Activated T-helper 17 cell treated with anti-CD3 and anti-CD28 coated beads, Interleukin-2, amount 50 U/mL, for 72 hours (primary cell): ENCODE measurements around the gene DBNDD1. TPM values are rescaled to one million over a fixed set of nuclear protein-coding genes. Genes with fewer than 3 reads are reported as not detected.
"Not testable (repeated sequence)": the region's sequence is repeated elsewhere in the genome, so short reads cannot be mapped to it uniquely, and the experiment has no call there.

Experiments
- ATAC-seq: fragments of 150-1000 bp; cut with Tn5 transposase; replicated peaks from 2 replicates; pipeline ENCODE4 v1.10.0; 2021; ENCODE audit warnings: mild to moderate bottlenecking, moderate library complexity
- H3K27ac Mint-ChIP-seq: one replicate; pipeline ENCODE4 v1.8.0; 2022; ENCODE audit warnings: mixed read lengths
- H3K27me3 Mint-ChIP-seq: one replicate; pipeline ENCODE4 v1.8.0; 2022; ENCODE audit warnings: mixed read lengths
- H3K36me3 Mint-ChIP-seq: one replicate; pipeline ENCODE4 v1.8.0; 2022; ENCODE audit warnings: low read depth, mild to moderate bottlenecking, mixed read lengths
- H3K4me1 Mint-ChIP-seq: one replicate; pipeline ENCODE4 v1.8.0; 2022; ENCODE audit warnings: mixed read lengths
- H3K4me3 Mint-ChIP-seq: one replicate; pipeline ENCODE4 v1.8.0; 2022; ENCODE audit warnings: mild to moderate bottlenecking, mixed read lengths
- H3K9me3 Mint-ChIP-seq: one replicate; pipeline ENCODE4 v1.8.0; 2022; ENCODE audit warnings: mixed read lengths
- total RNA-seq, 2 donors: library from RNA; stranded (reverse); gene quantifications; one replicate each; pipeline ENCODE4 v1.2.3, GENCODE V29; 2022

DBNDD1 gene
- total RNA-seq, 2 donors from 2014 or later = 0.53 TPM; not detected in 1

DNA sequence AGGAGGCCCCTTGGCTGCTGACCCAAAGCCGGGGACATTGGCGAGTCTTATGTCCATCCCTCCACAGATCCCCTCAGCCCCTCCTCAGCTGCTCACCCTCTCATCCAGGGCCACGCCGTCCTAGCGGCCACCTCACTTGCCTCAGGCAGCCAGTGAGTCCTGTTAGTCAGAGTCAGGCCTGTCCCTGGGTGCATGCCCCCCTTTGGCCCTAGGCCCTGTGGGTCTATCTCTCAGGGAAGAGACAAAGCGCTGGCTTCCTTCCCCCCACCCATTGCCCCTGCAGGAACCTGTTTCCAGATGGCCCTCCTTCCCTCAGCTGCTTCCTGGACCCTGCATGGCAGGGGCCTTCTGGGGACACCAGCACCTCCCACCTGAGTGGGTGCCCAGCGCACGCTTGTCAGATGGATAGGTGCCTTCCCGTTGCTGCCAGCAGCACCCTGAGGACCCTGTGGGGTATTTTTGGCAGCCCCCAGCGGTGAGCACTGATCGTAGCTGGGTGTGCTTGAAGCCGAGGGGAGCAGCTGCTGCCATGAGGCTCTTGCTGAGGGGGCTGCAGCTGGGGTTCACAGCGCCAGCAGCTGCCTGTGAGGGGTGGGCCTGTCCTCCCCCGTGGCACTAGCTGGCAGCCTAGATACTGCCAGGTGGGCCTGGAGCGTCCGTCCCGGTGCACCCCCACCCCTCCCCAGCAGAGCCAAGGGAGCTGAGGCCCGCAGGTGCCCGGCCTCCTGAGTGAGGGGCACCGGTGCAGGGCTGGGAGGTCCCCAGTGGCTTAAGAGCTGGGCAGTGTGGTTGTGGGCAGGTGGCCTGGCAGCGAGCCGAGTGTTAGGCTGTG, 8.4 kb downstream of the DBNDD1 start:
- no peak overlapping the region for H3K4me3 Mint-ChIP-seq
- H3K4me1 Mint-ChIP-seq = peaks cover 5% of the 10 kb centered on the region
- H3K9me3 Mint-ChIP-seq = no peaks in the 10 kb centered on the region
- no peak overlapping the region for H3K27ac Mint-ChIP-seq
- H3K27me3 Mint-ChIP-seq = no peaks in the 10 kb centered on the region
- no peaks in the 10 kb centered on the region for H3K36me3 Mint-ChIP-seq
- ATAC-seq = no peak

DNA sequence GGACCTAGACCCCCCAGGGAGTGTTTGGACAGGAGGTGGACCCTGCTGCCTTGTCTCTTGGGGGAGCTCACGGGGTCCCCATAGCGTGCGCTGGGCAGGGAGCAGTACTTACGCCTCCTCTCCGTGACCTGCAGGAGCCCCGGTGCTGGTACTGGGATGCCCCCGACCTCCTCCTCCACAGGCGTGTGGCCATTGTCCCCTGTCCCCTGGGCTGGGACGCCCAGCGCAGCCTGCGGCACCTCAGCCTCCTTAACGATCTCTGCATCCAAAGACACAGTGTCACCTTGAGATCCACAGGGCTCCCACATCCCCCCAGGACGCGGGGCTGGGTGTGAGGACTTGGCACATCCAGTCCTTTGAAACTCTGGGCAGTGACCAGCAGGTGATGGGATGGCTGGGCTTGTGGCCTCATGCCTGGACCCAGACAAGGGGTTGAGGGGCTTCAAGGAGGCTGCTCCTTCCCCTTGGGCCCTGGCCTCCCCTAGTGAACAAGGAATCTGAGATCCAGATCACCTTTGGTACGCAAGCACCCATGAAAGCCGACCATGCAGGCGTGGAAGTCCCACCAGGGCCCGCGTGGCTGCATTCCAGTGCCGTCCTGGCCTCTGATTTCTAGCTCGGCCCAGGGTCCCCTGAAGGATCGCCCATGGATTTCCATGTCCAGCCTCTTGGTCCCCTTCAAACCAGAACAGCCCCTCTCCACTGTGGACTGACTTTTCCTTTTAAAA, 9.9 kb downstream of the DBNDD1 start:
- H3K4me3 Mint-ChIP-seq = peak overlapping the region; percentile 66
- H3K27ac Mint-ChIP-seq = peak overlapping the region; percentile 63
- peaks cover 5% of the 10 kb centered on the region for H3K4me1 Mint-ChIP-seq
- no peaks in the 10 kb centered on the region for H3K27me3 Mint-ChIP-seq
- ATAC-seq = peak; percentile 18
- H3K9me3 Mint-ChIP-seq = no peaks in the 10 kb centered on the region
- H3K36me3 Mint-ChIP-seq = no peaks in the 10 kb centered on the region

DNA sequence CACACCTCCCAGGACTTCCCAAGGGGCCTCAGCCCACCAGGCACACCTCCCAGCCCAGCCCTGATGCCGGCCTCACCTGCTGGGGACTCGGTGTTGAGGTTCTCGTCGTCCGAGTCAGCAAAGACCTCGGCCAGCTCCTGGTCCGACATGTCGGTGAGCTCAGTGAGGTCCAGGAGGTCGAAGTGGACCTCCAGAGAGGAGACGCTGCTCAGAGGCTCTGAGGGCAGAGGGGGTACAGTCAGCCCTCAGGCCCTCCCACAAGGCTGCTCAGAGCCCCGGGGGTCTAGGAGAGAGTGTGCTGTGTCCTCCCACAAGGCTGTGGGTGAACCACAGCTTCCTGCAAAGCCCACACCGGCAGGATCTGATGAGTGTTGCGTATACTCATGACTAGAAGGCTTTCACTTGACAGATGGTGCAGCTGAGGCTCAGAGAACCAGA, 10.5 kb downstream of the DBNDD1 start:
- ATAC-seq = peak; percentile 98
- Mint-ChIP-seq H3K9me3 (no peaks in the 10 kb centered on the region), H3K4me3 (peak overlapping the region; percentile 66), H3K4me1 (peaks cover 5% of the 10 kb centered on the region), H3K36me3 (no peaks in the 10 kb centered on the region), H3K27ac (peak overlapping the region; percentile 63), H3K27me3 (no peaks in the 10 kb centered on the region)

GRCh38 chr16:90007635-90008234, 11.5 kb downstream of the DBNDD1 start:
- H3K36me3 Mint-ChIP-seq, H3K9me3 Mint-ChIP-seq, H3K27ac Mint-ChIP-seq, ATAC-seq, H3K4me3 Mint-ChIP-seq, H3K4me1 Mint-ChIP-seq, H3K27me3 Mint-ChIP-seq: not testable (repeated sequence)

GRCh38 chr16:90007015-90007414, 12.2 kb downstream of the DBNDD1 start:
- H3K4me3 Mint-ChIP-seq = no peak overlapping the region
- no peak overlapping the region for H3K27ac Mint-ChIP-seq
- H3K36me3 Mint-ChIP-seq = no peaks in the 10 kb centered on the region
- H3K9me3 Mint-ChIP-seq = no peaks in the 10 kb centered on the region
- no peak for ATAC-seq
- H3K4me1 Mint-ChIP-seq = peaks cover 5% of the 10 kb centered on the region
- no peaks in the 10 kb centered on the region for H3K27me3 Mint-ChIP-seq

- Mint-ChIP-seq H3K36me3 (no peaks in the 10 kb centered on the region), H3K27ac (no peak overlapping the region), H3K27me3 (no peaks in the 10 kb centered on the region), H3K4me1 (peaks cover 5% of the 10 kb centered on the region), H3K4me3 (no peak overlapping the region), H3K9me3 (no peaks in the 10 kb centered on the region)
- ATAC-seq = no peak
Measured at GRCh38 chr16:90005956-90006663, 13.1 kb downstream of the DBNDD1 start.

- no peak for ATAC-seq
- Mint-ChIP-seq H3K9me3 (no peaks in the 10 kb centered on the region), H3K4me1 (peaks cover 5% of the 10 kb centered on the region), H3K27me3 (no peaks in the 10 kb centered on the region), H3K27ac (no peak overlapping the region), H3K36me3 (no peaks in the 10 kb centered on the region), H3K4me3 (no peak overlapping the region)
Measured at GRCh38 chr16:90004577-90004976, 14.7 kb downstream of the DBNDD1 start.

DNA sequence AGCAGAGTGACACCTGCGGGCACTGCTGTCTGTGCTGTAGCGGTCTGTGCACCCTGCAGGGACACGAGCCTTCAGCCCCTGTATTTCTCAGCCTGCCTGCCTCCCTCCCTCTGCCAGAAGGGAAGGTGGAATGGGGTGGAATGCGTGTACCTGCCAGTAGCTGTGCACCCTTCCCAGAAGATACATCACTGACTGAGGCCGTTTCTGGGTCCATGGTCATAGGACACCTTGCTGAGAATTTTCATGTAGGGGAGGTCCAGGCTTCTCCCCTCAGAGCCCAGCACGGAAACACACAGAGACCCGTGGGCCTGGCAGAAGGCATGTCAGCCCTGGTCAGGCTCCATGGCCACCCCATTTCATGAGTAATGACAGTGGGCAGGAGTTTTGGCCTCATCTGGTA, 16.5 kb downstream of the DBNDD1 start:
- Mint-ChIP-seq H3K36me3 (no peaks in the 10 kb centered on the region), H3K27me3 (no peaks in the 10 kb centered on the region), H3K4me3 (no peak overlapping the region), H3K9me3 (no peaks in the 10 kb centered on the region), H3K27ac (no peak overlapping the region), H3K4me1 (no peaks in the 10 kb centered on the region)
- no peak for ATAC-seq

- no peak for ATAC-seq
- H3K4me1 Mint-ChIP-seq = no peaks in the 10 kb centered on the region
- H3K4me3 Mint-ChIP-seq = no peak overlapping the region
- H3K9me3 Mint-ChIP-seq = no peaks in the 10 kb centered on the region
- no peak overlapping the region for H3K27ac Mint-ChIP-seq
- H3K27me3 Mint-ChIP-seq = no peaks in the 10 kb centered on the region
- peaks cover 4% of the 10 kb centered on the region for H3K36me3 Mint-ChIP-seq
Measured at GRCh38 chr16:90001761-90002503, 17.3 kb downstream of the DBNDD1 start.

GRCh38 chr16:90000733-90001427, 18.4 kb downstream of the DBNDD1 start:
- Mint-ChIP-seq H3K27ac (no peak overlapping the region), H3K4me1 (no peaks in the 10 kb centered on the region), H3K36me3 (peaks cover 13% of the 10 kb centered on the region), H3K4me3 (no peak overlapping the region), H3K27me3 (no peaks in the 10 kb centered on the region), H3K9me3 (no peaks in the 10 kb centered on the region)
- ATAC-seq = no peak

DNA sequence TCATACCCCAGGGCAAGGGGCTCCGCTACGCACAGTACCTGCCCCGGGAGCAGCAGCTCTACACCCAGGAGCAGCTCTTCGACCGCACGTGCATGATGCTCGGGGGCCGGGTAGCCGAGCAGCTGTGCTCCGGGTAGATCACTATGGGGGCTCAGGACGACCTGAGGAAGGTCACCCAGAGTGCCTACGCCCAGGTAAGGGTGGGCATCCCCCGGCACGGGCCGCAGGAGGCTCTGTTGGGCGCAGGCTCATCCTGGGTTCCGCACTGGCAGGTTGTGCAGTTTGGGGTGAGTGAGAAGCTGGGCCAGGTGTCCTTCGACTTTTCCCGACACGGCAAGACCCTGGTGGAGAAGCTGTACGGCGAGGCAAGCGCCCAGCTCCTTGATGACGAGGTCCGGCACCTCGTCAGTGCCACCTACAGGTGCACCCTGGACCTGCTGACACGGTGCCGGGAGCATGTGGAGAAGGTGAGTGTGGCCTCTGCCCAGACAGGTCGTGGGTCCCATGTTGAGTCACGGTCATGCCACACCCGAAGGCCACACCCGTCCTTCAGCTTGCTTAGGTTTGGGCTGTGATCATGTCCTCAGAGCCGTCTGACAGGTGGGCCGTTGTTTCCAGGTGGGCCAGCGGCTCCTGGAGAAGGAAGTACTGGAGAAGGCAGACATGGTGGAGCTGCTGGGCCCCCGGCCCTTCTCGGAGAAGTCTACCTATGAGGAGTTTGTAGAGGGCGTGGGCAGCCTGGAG, 19.3 kb downstream of the DBNDD1 start:
- no peak for ATAC-seq
- Mint-ChIP-seq H3K27me3 (no peaks in the 10 kb centered on the region), H3K27ac (no peak overlapping the region)

GRCh38 chr16:89996178-89996489, 23.1 kb downstream of the DBNDD1 start:
- H3K27ac Mint-ChIP-seq = peak overlapping the region; percentile 93

More for the DNA sequence above, 19.3 kb downstream of the DBNDD1 start:
- no peak overlapping the region for H3K4me3 Mint-ChIP-seq
- no peaks in the 10 kb centered on the region for H3K9me3 Mint-ChIP-seq
- H3K4me1 Mint-ChIP-seq = no peaks in the 10 kb centered on the region
- peaks cover 21% of the 10 kb centered on the region for H3K36me3 Mint-ChIP-seq

More at GRCh38 chr16:89996178-89996489, 23.1 kb downstream of the DBNDD1 start:
- Mint-ChIP-seq H3K9me3 (peaks cover 4% of the 10 kb centered on the region), H3K27me3 (no peaks in the 10 kb centered on the region), H3K4me3 (peak overlapping the region; percentile 28), H3K36me3 (peaks cover 60% of the 10 kb centered on the region), H3K4me1 (no peaks in the 10 kb centered on the region)
- no peak for ATAC-seq
